HG03196 (cell line): ENCODE measurements around the gene POP7.

Experiments used
- ATAC-seq: cut with Tn5 transposase; IDR thresholded peaks from one replicate; pipeline ENCODE4 v1.9.1; 2021; ENCODE audit not compliant: unreplicated experiment

Gene POP7

GRCh38 chr7:100679129-100679926 is 26.6 kb upstream of the POP7 start:
- ATAC-seq, result no peak

- no peak for ATAC-seq
These were observed 25.9 kb upstream of the POP7 start for GRCh38 chr7:100679927-100680575.

GRCh38 chr7:100680576-100681271 is 25.2 kb upstream of the POP7 start:
- ATAC-seq, result no peak

GRCh38 chr7:100681491-100682227 is 24.3 kb upstream of the POP7 start:
- no peak for ATAC-seq

GRCh38 chr7:100682228-100682741 is 23.6 kb upstream of the POP7 start:
- ATAC-seq, result no peak

- no peak for ATAC-seq
These were observed 22.8 kb upstream of the POP7 start for GRCh38 chr7:100682991-100683658.

- no peak for ATAC-seq
These were observed 22.0 kb upstream of the POP7 start for GRCh38 chr7:100683659-100684533.

GRCh38 chr7:100684534-100685042 is 21.3 kb upstream of the POP7 start:
- no peak for ATAC-seq

- ATAC-seq, result no peak
These were observed 20.8 kb upstream of the POP7 start for GRCh38 chr7:100685049-100685605.

GRCh38 chr7:100685631-100686145 is 20.2 kb upstream of the POP7 start:
- no peak for ATAC-seq

GRCh38 chr7:100686201-100686821 is 19.6 kb upstream of the POP7 start:
- no peak for ATAC-seq

GRCh38 chr7:100686822-100687211 is 19.1 kb upstream of the POP7 start:
- ATAC-seq, result no peak

GRCh38 chr7:100687261-100687660 is 18.7 kb upstream of the POP7 start:
- ATAC-seq, result no peak

GRCh38 chr7:100687751-100688300 is 18.1 kb upstream of the POP7 start:
- ATAC-seq, result no peak

- no peak for ATAC-seq
These were observed 17.5 kb upstream of the POP7 start for GRCh38 chr7:100688326-100688860.

- no peak for ATAC-seq
These were observed 16.4 kb upstream of the POP7 start for GRCh38 chr7:100689230-100690135.
